Smooth muscle cell (in vitro differentiated cells): ENCODE measurements around the gene PLCG2. TPM values are rescaled to one million over a fixed set of nuclear protein-coding genes. Genes with fewer than 3 reads are reported as not detected.

Experiments
- DNase-seq: peaks from one replicate; lab custom pipeline; 2025; ENCODE audit not compliant: unreplicated experiment; lab: John Stamatoyannopoulos, UW
- H2AFZ ChIP-seq: fragments of 200-600 bp; sonication (generic); 2 replicates; pipeline ENCODE4 v1.6.0; 2016; ENCODE audit warnings: antibody characterized with exemption, low read depth, mild to moderate bottlenecking
- H3F3A ChIP-seq: fragments of 200-600 bp; sonication (generic); 2 replicates; pipeline ENCODE4 v1.6.0; 2017; ENCODE audit warnings: antibody characterized with exemption, low read depth
- H3K27ac ChIP-seq: fragments of 200-600 bp; sonication (generic); 2 replicates; pipeline ENCODE4 v1.5.1; 2016; ENCODE audit warnings: low read depth, mild to moderate bottlenecking
- H3K27me3 ChIP-seq: fragments of 200-600 bp; sonication (generic); 2 replicates; pipeline ENCODE4 v1.6.1; 2016; ENCODE audit warnings: low read depth, mild to moderate bottlenecking
- H3K36me3 ChIP-seq: fragments of 200-600 bp; sonication (generic); 2 replicates; pipeline ENCODE4 v1.5.1; 2016; ENCODE audit warnings: low read depth
- H3K4me1 ChIP-seq: fragments of 200-600 bp; sonication (generic); 2 replicates; pipeline ENCODE4 v1.5.1; 2016; ENCODE audit warnings: low read depth
- H3K4me2 ChIP-seq: fragments of 200-600 bp; sonication (generic); 2 replicates; pipeline ENCODE4 v1.6.0; 2016; ENCODE audit warnings: mild to moderate bottlenecking
- H3K4me3 ChIP-seq: fragments of 200-600 bp; sonication (generic); 2 replicates; pipeline ENCODE4 v1.5.1; 2016; ENCODE audit warnings: mild to moderate bottlenecking
- H3K79me2 ChIP-seq: fragments of 200-600 bp; sonication (generic); 2 replicates; pipeline ENCODE4 v1.6.0; 2016; ENCODE audit warnings: low read depth, mild to moderate bottlenecking
- H3K9ac ChIP-seq: fragments of 200-600 bp; sonication (generic); 2 replicates; pipeline ENCODE4 v1.6.0; 2016; ENCODE audit warnings: low read depth
- H3K9me3 ChIP-seq: fragments of 200-600 bp; sonication (generic); replicated peaks from 2 replicates; pipeline ENCODE4 v1.5.1; 2016; ENCODE audit warnings: low read depth
- H4K20me1 ChIP-seq: fragments of 200-600 bp; sonication (generic); 2 replicates; pipeline ENCODE4 v1.6.0; 2016; ENCODE audit warnings: low read depth
- WGBS: methylation state at CpG from one replicate; pipeline ENCODE4 v1.1.7; 2016; ENCODE audit warnings: low lambda C conversion rate; 5-methylcytosine and 5-hydroxymethylcytosine counted together
- polyA plus RNA-seq: library from polyadenylated mRNA; unstranded; fragments of >200 nt; fragmentation: Nextera tagmentation; extraction: Ambion mirVana; gene quantifications from 2 replicates; pipeline ENCODE4 v1.2.1, GENCODE V29; 2016
- total RNA-seq: library from RNA; depleted of rRNA; stranded (reverse); fragments of >200 nt; gene quantifications from 2 replicates; pipeline ENCODE4 v1.2.3, GENCODE V29; 2014
- TF ChIP-seq, protein P1 (sequence below): fragments of 200-600 bp; sonication (generic); IDR thresholded peaks from 2 replicates; pipeline ENCODE4 v1.5.1; 2017; ENCODE audit warnings: borderline replicate concordance, mild to moderate bottlenecking, antibody characterized with exemption; ENCODE audit not compliant: insufficient read depth, poor library complexity, severe bottlenecking

PLCG2 gene
- total and polyA plus RNA-seq, 2 experiments from 2014 or later = 1.7 TPM; not detected in 1

DNA sequence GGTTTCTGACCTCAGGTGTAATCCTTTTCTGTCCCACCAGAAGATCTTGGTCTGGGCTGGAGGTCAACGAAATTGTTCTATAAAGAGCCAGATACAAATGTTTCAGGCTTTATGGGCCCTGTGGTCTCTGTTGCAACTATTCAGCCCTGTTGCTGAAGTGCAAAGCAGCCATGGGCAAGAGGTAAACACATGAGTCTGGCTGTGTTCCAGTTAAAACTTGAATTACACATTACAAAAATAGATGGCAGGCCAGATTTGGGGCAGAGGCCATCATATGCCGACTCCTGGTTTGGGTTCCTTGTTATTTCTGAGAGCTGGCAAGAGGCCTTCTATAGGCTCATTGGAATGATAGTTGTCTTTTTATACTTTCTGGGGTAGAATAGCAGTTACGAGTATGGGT is 117.8 kb downstream of the PLCG2 start:
- no peak overlapping the region for H2AFZ ChIP-seq
- H3K79me2 ChIP-seq = no peaks in the 10 kb centered on the region
- no peak for DNase-seq
- H3K4me1 ChIP-seq = no peaks in the 10 kb centered on the region
- no peaks in the 10 kb centered on the region for H3F3A ChIP-seq
- H3K4me3 ChIP-seq = no peak overlapping the region
- no peak overlapping the region for H3K27ac ChIP-seq
- 89% methylated on average over 3 of the region's 3 CpGs for WGBS
- no peaks in the 10 kb centered on the region for H3K9me3 ChIP-seq
- H3K9ac ChIP-seq = no peak overlapping the region
- H3K27me3 ChIP-seq = no peaks in the 10 kb centered on the region
- no peaks in the 10 kb centered on the region for H3K36me3 ChIP-seq
- no peak overlapping the region for H3K4me2 ChIP-seq
- H4K20me1 ChIP-seq = no peaks in the 10 kb centered on the region
- TF ChIP-seq, protein P1, sequence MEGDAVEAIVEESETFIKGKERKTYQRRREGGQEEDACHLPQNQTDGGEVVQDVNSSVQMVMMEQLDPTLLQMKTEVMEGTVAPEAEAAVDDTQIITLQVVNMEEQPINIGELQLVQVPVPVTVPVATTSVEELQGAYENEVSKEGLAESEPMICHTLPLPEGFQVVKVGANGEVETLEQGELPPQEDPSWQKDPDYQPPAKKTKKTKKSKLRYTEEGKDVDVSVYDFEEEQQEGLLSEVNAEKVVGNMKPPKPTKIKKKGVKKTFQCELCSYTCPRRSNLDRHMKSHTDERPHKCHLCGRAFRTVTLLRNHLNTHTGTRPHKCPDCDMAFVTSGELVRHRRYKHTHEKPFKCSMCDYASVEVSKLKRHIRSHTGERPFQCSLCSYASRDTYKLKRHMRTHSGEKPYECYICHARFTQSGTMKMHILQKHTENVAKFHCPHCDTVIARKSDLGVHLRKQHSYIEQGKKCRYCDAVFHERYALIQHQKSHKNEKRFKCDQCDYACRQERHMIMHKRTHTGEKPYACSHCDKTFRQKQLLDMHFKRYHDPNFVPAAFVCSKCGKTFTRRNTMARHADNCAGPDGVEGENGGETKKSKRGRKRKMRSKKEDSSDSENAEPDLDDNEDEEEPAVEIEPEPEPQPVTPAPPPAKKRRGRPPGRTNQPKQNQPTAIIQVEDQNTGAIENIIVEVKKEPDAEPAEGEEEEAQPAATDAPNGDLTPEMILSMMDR = no peak

DNA sequence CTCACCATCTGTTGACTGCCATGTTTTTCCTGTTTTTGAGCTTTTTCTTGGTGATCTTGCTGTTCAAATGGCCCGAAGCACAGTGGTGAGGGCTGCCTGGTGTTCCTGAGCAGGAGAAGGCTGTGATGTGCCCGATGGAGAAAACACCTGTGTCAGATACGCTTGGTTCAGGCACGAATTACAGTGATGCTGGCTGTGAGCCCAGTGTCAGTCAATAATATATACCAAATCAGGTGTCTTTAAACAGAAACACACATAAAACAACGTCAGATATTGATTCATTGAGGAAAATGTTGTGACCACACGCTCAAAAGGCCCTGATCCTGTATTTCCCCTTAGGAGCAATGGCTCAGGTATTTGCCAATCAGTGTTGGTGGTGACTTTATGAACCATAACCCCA is 120.5 kb downstream of the PLCG2 start:
- H4K20me1 ChIP-seq = no peaks in the 10 kb centered on the region
- no peak for DNase-seq
- H3K27me3 ChIP-seq = no peaks in the 10 kb centered on the region
- H2AFZ ChIP-seq = no peak overlapping the region
- 91% methylated on average over 6 of the region's 6 CpGs for WGBS
- TF ChIP-seq, protein P1 = no peak
- no peaks in the 10 kb centered on the region for H3K79me2 ChIP-seq
- no peaks in the 10 kb centered on the region for H3K9me3 ChIP-seq
- H3K4me3 ChIP-seq = no peak overlapping the region
- no peak overlapping the region for H3K27ac ChIP-seq
- no peaks in the 10 kb centered on the region for H3K4me1 ChIP-seq
- H3K4me2 ChIP-seq = no peak overlapping the region
- no peak overlapping the region for H3K9ac ChIP-seq
- H3K36me3 ChIP-seq = no peaks in the 10 kb centered on the region
- no peaks in the 10 kb centered on the region for H3F3A ChIP-seq

DNA sequence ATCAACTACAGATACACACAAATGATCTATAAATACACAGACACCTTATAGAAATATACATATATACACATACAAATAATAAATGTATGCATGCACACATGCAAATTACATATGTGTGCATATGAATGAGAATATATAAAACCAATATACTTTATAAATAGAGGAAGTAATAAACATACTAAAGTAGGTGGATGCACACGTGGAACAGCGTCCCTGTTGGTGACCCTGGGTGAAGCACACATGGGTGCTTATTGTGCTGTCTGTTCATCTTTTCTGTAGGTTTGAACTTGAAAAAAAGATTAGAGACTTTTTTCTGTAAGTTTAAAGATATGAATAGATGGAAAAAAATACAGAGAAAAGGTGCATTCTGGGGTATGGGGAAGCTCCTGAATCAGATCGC is 120.9 kb downstream of the PLCG2 start:
- Histone ChIP-seq H3K27ac (no peak overlapping the region), H3K79me2 (no peaks in the 10 kb centered on the region), H3K4me1 (no peaks in the 10 kb centered on the region), H3K4me2 (no peak overlapping the region), H2AFZ (no peak overlapping the region), H3K4me3 (no peak overlapping the region), H3K9ac (no peak overlapping the region), H3K36me3 (no peaks in the 10 kb centered on the region), H3K9me3 (no peaks in the 10 kb centered on the region), H3K27me3 (no peaks in the 10 kb centered on the region), H4K20me1 (no peaks in the 10 kb centered on the region), H3F3A (no peaks in the 10 kb centered on the region)
- TF ChIP-seq, protein P1 = no peak
- WGBS = 91% methylated on average over 3 of the region's 3 CpGs
- DNase-seq = no peak

DNA sequence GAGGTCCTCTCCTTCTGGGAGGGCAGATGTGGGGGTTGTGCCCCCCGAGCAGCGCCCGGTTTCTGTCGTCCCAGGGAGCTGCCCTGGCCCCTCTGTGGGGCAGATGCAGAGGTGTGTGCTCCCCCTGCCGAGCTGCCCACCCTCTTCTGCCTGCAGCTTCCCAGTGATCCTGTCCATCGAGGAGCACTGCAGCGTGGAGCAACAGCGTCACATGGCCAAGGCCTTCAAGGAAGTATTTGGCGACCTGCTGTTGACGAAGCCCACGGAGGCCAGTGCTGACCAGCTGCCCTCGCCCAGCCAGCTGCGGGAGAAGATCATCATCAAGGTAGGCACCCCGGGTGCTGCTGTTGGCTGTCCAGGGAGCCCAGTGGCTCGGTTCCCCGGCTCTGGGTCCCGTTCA is 121.4 kb downstream of the PLCG2 start:
- no peak overlapping the region for H3K9ac ChIP-seq
- no peak overlapping the region for H3K27ac ChIP-seq
- no peaks in the 10 kb centered on the region for H3K4me1 ChIP-seq
- H3K9me3 ChIP-seq = no peaks in the 10 kb centered on the region
- H3F3A ChIP-seq = no peaks in the 10 kb centered on the region
- no peak overlapping the region for H2AFZ ChIP-seq
- H3K36me3 ChIP-seq = no peaks in the 10 kb centered on the region
- DNase-seq = no peak
- no peaks in the 10 kb centered on the region for H3K79me2 ChIP-seq
- TF ChIP-seq, protein P1 = no peak
- H3K27me3 ChIP-seq = no peaks in the 10 kb centered on the region
- H3K4me3 ChIP-seq = no peak overlapping the region
- H4K20me1 ChIP-seq = no peaks in the 10 kb centered on the region
- WGBS = 94% methylated on average over 15 of the region's 17 CpGs
- H3K4me2 ChIP-seq = no peak overlapping the region
